Activated CD4-positive, alpha-beta T cell treated with anti-CD3 and anti-CD28 coated beads, Interleukin-2, Interleukin-6, amounts not matched to agents 100 ng/mL and 50 ng/mL, durations not matched to agents 16 hours and 8 hours (primary cell): ENCODE measurements around the gene FBXL15.

Experiments used
- DNase-seq: peaks from one replicate; pipeline ENCODE4 v3.0.0-alpha.2; 2020

The FBXL15 gene

GRCh38 chr10:102420714-102421506 lies at the start of gene FBXL15:
FBXL15 (plus strand) TSS chr10:102420836; CDS start chr10:102421130, 294 bp downstream.
- peak; percentile 98 for DNase-seq

- DNase-seq = no peak
Observed at GRCh38 chr10:102371295-102371694, 49.3 kb upstream of the FBXL15 start.

GRCh38 chr10:102375250-102375649 lies 45.4 kb upstream of the FBXL15 start:
- DNase-seq = no peak

GRCh38 chr10:102375867-102376266 lies 44.8 kb upstream of the FBXL15 start:
- DNase-seq = no peak

- no peak for DNase-seq
Observed at GRCh38 chr10:102376901-102377300, 43.7 kb upstream of the FBXL15 start.

- DNase-seq = no peak
Observed at GRCh38 chr10:102379383-102379782, 41.3 kb upstream of the FBXL15 start.

- no peak for DNase-seq
Observed at GRCh38 chr10:102381983-102382382, 38.7 kb upstream of the FBXL15 start.

- no peak for DNase-seq
Observed at GRCh38 chr10:102382871-102383270, 37.8 kb upstream of the FBXL15 start.

- DNase-seq = no peak
Observed at GRCh38 chr10:102384053-102384452, 36.6 kb upstream of the FBXL15 start.

- DNase-seq = no peak
Observed at GRCh38 chr10:102384606-102385429, 35.8 kb upstream of the FBXL15 start.

- DNase-seq = no peak
Observed at GRCh38 chr10:102389894-102390293, 30.7 kb upstream of the FBXL15 start.

GRCh38 chr10:102392306-102392705 lies 28.3 kb upstream of the FBXL15 start:
- no peak for DNase-seq

- no peak for DNase-seq
Observed at GRCh38 chr10:102393411-102394078, 27.1 kb upstream of the FBXL15 start.

- DNase-seq = peak; percentile 99
Observed at GRCh38 chr10:102394079-102394800, 26.4 kb upstream of the FBXL15 start.

- peak; percentile 59 for DNase-seq
Observed at GRCh38 chr10:102394801-102395399, 25.7 kb upstream of the FBXL15 start.

- DNase-seq = peak; percentile 94
Observed at GRCh38 chr10:102395400-102396316, 25.0 kb upstream of the FBXL15 start, which contains the start of gene NFKB2. NFKB2 (plus strand) TSS chr10:102395705; CDS start chr10:102395960, 255 bp downstream.

GRCh38 chr10:102396317-102396650 lies 24.4 kb upstream of the FBXL15 start:
- DNase-seq = no peak

GRCh38 chr10:102396730-102397151 lies 23.9 kb upstream of the FBXL15 start:
- DNase-seq = no peak

- DNase-seq = no peak
Observed at GRCh38 chr10:102397222-102398171, 23.1 kb upstream of the FBXL15 start.
